ENCODE data around the gene WDFY4.

WDFY4 gene

GRCh38 chr10:48910548-48910947 lies 225.9 kb downstream of the WDFY4 start:
- H3K36me3 ChIP-seq (ENCODE audit: insufficient read depth): no peaks in the 10 kb centered on the region
- no peaks in the 10 kb centered on the region for H3K79me2 ChIP-seq (ENCODE audit: insufficient read depth, low read depth)
- no peak overlapping the region for H3K4me3 ChIP-seq (IDR thresholded peaks at IDR 0.05; ENCODE audit: insufficient read depth, low read depth, low read length)
- no peaks in the 10 kb centered on the region for H4K20me1 ChIP-seq (ENCODE audit: insufficient read depth)
- H3K9ac ChIP-seq: no peak overlapping the region
- no peak overlapping the region for H2AFZ ChIP-seq (ENCODE audit: low read depth)
- TF ChIP-seq CTCF (conservative IDR thresholded peaks at IDR 0.05; ENCODE audit: low read depth, low read length): no peak
- H3K27me3 ChIP-seq (ENCODE audit: insufficient read depth, low read depth): no peaks in the 10 kb centered on the region
- no peak overlapping the region for H3K4me2 ChIP-seq
- H3K27ac ChIP-seq: no peak overlapping the region
- no peaks in the 10 kb centered on the region for H3K4me1 ChIP-seq (ENCODE audit: low read depth, poor library complexity, severe bottlenecking)

GRCh38 chr10:48913674-48914073 lies 229.0 kb downstream of the WDFY4 start:
- no peak overlapping the region for H3K9ac ChIP-seq
- H4K20me1 ChIP-seq (ENCODE audit: insufficient read depth): no peaks in the 10 kb centered on the region
- TF ChIP-seq CTCF (conservative IDR thresholded peaks at IDR 0.05; ENCODE audit: low read depth, low read length): no peak
- H3K4me2 ChIP-seq: no peak overlapping the region
- no peaks in the 10 kb centered on the region for H3K4me1 ChIP-seq (ENCODE audit: low read depth, poor library complexity, severe bottlenecking)
- H3K36me3 ChIP-seq (ENCODE audit: insufficient read depth): no peaks in the 10 kb centered on the region
- H3K27ac ChIP-seq: no peak overlapping the region
- no peaks in the 10 kb centered on the region for H3K79me2 ChIP-seq (ENCODE audit: insufficient read depth, low read depth)
- no peak overlapping the region for H3K4me3 ChIP-seq (IDR thresholded peaks at IDR 0.05; ENCODE audit: insufficient read depth, low read depth, low read length)
- H2AFZ ChIP-seq (ENCODE audit: low read depth): no peak overlapping the region
- H3K27me3 ChIP-seq (ENCODE audit: insufficient read depth, low read depth): no peaks in the 10 kb centered on the region

- Histone ChIP-seq H3K4me1 (ENCODE audit: low read depth, poor library complexity, severe bottlenecking) (no peaks in the 10 kb centered on the region), H2AFZ (ENCODE audit: low read depth) (no peak overlapping the region), H4K20me1 (ENCODE audit: insufficient read depth) (no peaks in the 10 kb centered on the region), H3K36me3 (ENCODE audit: insufficient read depth) (no peaks in the 10 kb centered on the region), H3K9ac (no peak overlapping the region), H3K79me2 (ENCODE audit: insufficient read depth, low read depth) (no peaks in the 10 kb centered on the region), H3K4me2 (no peak overlapping the region), H3K4me3 (IDR thresholded peaks at IDR 0.05; ENCODE audit: insufficient read depth, low read depth, low read length) (no peak overlapping the region), H3K27ac (no peak overlapping the region), H3K27me3 (ENCODE audit: insufficient read depth, low read depth) (no peaks in the 10 kb centered on the region)
- no peak for TF ChIP-seq CTCF (conservative IDR thresholded peaks at IDR 0.05; ENCODE audit: low read depth, low read length)
Measured at GRCh38 chr10:48923748-48924147, 239.1 kb downstream of the WDFY4 start.

GRCh38 chr10:48924988-48925387 lies 240.3 kb downstream of the WDFY4 start:
- H3K27ac ChIP-seq: no peak overlapping the region
- H3K4me2 ChIP-seq: no peak overlapping the region
- H3K4me1 ChIP-seq (ENCODE audit: low read depth, poor library complexity, severe bottlenecking): no peaks in the 10 kb centered on the region
- no peaks in the 10 kb centered on the region for H3K79me2 ChIP-seq (ENCODE audit: insufficient read depth, low read depth)
- no peaks in the 10 kb centered on the region for H3K36me3 ChIP-seq (ENCODE audit: insufficient read depth)
- no peak overlapping the region for H2AFZ ChIP-seq (ENCODE audit: low read depth)
- no peaks in the 10 kb centered on the region for H3K27me3 ChIP-seq (ENCODE audit: insufficient read depth, low read depth)
- H3K4me3 ChIP-seq (IDR thresholded peaks at IDR 0.05; ENCODE audit: insufficient read depth, low read depth, low read length): no peak overlapping the region
- no peak overlapping the region for H3K9ac ChIP-seq
- no peaks in the 10 kb centered on the region for H4K20me1 ChIP-seq (ENCODE audit: insufficient read depth)
- no peak for TF ChIP-seq CTCF (conservative IDR thresholded peaks at IDR 0.05; ENCODE audit: low read depth, low read length)

- Histone ChIP-seq H3K4me3 (IDR thresholded peaks at IDR 0.05; ENCODE audit: insufficient read depth, low read depth, low read length) (no peak overlapping the region), H3K79me2 (ENCODE audit: insufficient read depth, low read depth) (no peaks in the 10 kb centered on the region), H3K27me3 (ENCODE audit: insufficient read depth, low read depth) (no peaks in the 10 kb centered on the region), H3K9ac (no peak overlapping the region), H4K20me1 (ENCODE audit: insufficient read depth) (no peaks in the 10 kb centered on the region), H3K4me2 (no peak overlapping the region), H2AFZ (ENCODE audit: low read depth) (no peak overlapping the region), H3K4me1 (ENCODE audit: low read depth, poor library complexity, severe bottlenecking) (no peaks in the 10 kb centered on the region), H3K36me3 (ENCODE audit: insufficient read depth) (no peaks in the 10 kb centered on the region), H3K27ac (no peak overlapping the region)
- no peak for TF ChIP-seq CTCF (conservative IDR thresholded peaks at IDR 0.05; ENCODE audit: low read depth, low read length)
Measured at GRCh38 chr10:48926255-48926654, 241.6 kb downstream of the WDFY4 start.

Data from KMS-11 (cell line).